Erythroblast (primary cell): ENCODE data around the gene LEMD3.

ENCODE experiments used
- GATA1 ChIP-seq: IDR thresholded peaks from 2 replicates; pipeline ENCODE4 v1.6.1; 2011; ENCODE audit warnings: low read depth, mild to moderate bottlenecking, control low read depth, low read length, moderate library complexity
- POLR2A ChIP-seq: IDR thresholded peaks from 2 replicates; pipeline ENCODE4 v1.6.1; 2011; ENCODE audit warnings: mild to moderate bottlenecking, low read length

DNA sequence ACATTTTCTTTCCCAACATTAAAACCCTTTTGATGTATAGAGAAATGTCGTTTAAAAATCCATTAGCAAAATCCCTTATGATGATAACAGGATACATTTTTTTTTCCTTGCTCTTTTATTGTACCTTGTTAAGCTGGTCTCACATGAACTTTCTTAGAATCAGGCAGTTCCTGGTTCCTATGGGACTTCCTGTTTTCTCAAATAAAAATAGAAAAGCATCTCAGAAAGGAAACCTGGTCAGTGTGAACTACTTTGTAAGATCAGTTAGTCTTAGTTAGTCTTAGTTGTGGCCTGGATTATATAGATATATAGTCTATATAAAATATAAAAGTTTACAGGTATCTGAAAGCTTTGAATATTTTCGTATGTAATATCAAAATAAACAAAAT lies 40.3 kb downstream of the LEMD3 start:
- TF ChIP-seq POLR2A (no peak), GATA1 (no peak)
